Transverse colon (tissue), 4 donors: ENCODE data around the gene GPR148.

Experiments
- CTCF ChIP-seq, 5 experiments: fragments of 200-600 bp in 3 of 5; fragments of 450-650 bp in 2 of 5; sonication (generic) in 3 of 5; IDR thresholded peaks; 1 replicate in 2 of 5; 2 replicates in 3 of 5; pipeline ENCODE4 v1.5.1; 2016 to 2017; ENCODE audit warnings: antibody characterized with exemption in 5 of 5, inconsistent platforms in 3 of 5, mild to moderate bottlenecking in 2 of 5, moderate library complexity in 1 of 5
- EP300 ChIP-seq: sonication (generic); formaldehyde crosslinking; IDR thresholded peaks from one replicate; pipeline ENCODE4 v1.6.1; 2017; ENCODE audit warnings: antibody characterized with exemption, low read depth
- POLR2A ChIP-seq: fragments of 450-650 bp; IDR thresholded peaks from one replicate; pipeline ENCODE4 v1.6.1; 2016; ENCODE audit warnings: antibody characterized with exemption, mild to moderate bottlenecking, moderate library complexity
- POLR2AphosphoS5 ChIP-seq, 3 donors: sonication (generic); formaldehyde crosslinking; IDR thresholded peaks; one replicate each; pipeline ENCODE4 v1.6.1; 2016; ENCODE audit warnings: antibody characterized with exemption in 3 of 3

GRCh38 chr2:130724455-130724854 lies 4.4 kb upstream of the GPR148 start:
- TF ChIP-seq CTCF (IDR thresholded peaks at IDR 0.05) (no peak), POLR2A (no peak), POLR2AphosphoS5 (IDR thresholded peaks at IDR 0.05) (no peak), EP300 (no peak)
